Uterus (tissue), 4 donors: ENCODE results near the gene RASA3. TPM values are rescaled to one million over a fixed set of nuclear protein-coding genes. Genes with fewer than 3 reads are reported as not detected.

ENCODE experiments used
- DNase-seq, 2 donors: peaks; one replicate each; pipeline ENCODE4 v3.0.0-alpha.2; 2019 to 2020
- H3K27ac ChIP-seq, 2 donors: fragments of 200-600 bp; sonication (generic); 1 replicate in 1 of 2; 2 replicates in 1 of 2; pipeline ENCODE4 v1.5.1; 2016 to 2018
- H3K27me3 ChIP-seq, 2 donors: fragments of 200-600 bp; sonication (generic); one replicate each; pipeline ENCODE4 v1.5.1; 2018 to 2019; ENCODE audit warnings: control low read depth in 1 of 2
- H3K36me3 ChIP-seq, 2 donors: fragments of 200-600 bp; sonication (generic); one replicate each; pipeline ENCODE4 v1.5.1; 2019; ENCODE audit warnings: control low read depth in 1 of 2
- H3K4me1 ChIP-seq, 2 donors: fragments of 200-600 bp; sonication (generic); one replicate each; pipeline ENCODE4 v1.5.1; 2018 to 2019; ENCODE audit warnings: control low read depth in 1 of 2
- H3K4me3 ChIP-seq, 2 donors: fragments of 200-600 bp; sonication (generic); 1 replicate in 1 of 2; 2 replicates in 1 of 2; pipeline ENCODE4 v1.5.1; 2018 to 2019; ENCODE audit warnings: mild to moderate bottlenecking in 1 of 2
- H3K9me3 ChIP-seq, 2 donors: fragments of 200-600 bp; sonication (generic); one replicate each; pipeline ENCODE4 v1.5.1; 2019; ENCODE audit warnings: control low read depth in 1 of 2
- POLR2A ChIP-seq, 2 donors: fragments of 450-650 bp; IDR thresholded peaks; one replicate each; pipeline ENCODE4 v1.6.1; 2016; ENCODE audit warnings: antibody characterized with exemption in 2 of 2, mild to moderate bottlenecking in 1 of 2, moderate library complexity in 1 of 2
- intact Hi-C: fragments of 100-400 bp; cut with DNase I; formaldehyde crosslinking; loops from one replicate; pipeline ENCODE4 v1.15.1; 2023; ENCODE audit warnings: low total_unique reads
- total RNA-seq, 4 donors: library from RNA; depleted of rRNA in 3 of 4; stranded (reverse); fragments of >200 nt in 3 of 4; gene quantifications; one replicate each; pipeline versions ENCODE4 v1.1.0 to v1.2.4, GENCODE V29; 2014 to 2023
- TF ChIP-seq, protein P1 (sequence below), 4 experiments: fragments of 200-600 bp in 2 of 4; fragments of 450-650 bp in 2 of 4; sonication (generic) in 2 of 4; IDR thresholded peaks; one replicate each; pipeline ENCODE4 v1.5.1; 2016 to 2019; ENCODE audit warnings: antibody characterized with exemption in 4 of 4, mild to moderate bottlenecking in 2 of 4, moderate library complexity in 1 of 4
- donor health status: DM: yes; HTN: yes; CAD: no.

Gene RASA3
- total RNA-seq, 4 donors from 2014 or later, result 8.5 to 31.6 (median 17.2) TPM

DNA sequence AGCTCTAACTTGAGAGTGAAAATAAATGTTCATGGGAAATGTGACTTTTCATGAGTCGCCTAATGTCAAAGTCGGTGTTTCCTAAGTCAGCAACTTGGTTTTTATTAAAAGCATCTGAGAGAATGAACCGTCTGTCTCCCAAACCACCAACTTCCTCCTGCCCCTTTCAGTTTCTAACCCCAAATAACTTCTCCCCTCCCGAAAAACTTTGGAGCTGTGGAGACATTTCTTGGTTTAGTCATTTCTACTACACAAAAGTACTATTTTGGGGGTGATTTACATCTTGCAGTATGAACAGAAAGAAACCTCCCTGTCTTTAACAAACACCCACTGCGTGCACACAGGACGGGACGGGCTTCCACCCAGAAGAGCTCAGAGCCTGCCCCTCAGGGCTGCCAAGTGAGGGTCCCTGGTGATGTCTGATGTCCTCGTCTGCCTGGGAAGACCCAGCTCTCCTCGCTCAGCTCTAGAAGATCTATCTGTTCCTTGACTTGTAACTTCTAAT lies 65.0 kb downstream of the RASA3 start:
- H3K4me3 ChIP-seq, result no peak overlapping the region
- no peak for DNase-seq
- intact Hi-C loops, result loop anchor here (5.0 kb wide), 1 partner anchor 50 kb away; no protein-coding TSS in a partner anchor
- peaks cover 17 to 28% of the 10 kb centered on the region in 2 donors for H3K4me1 ChIP-seq
- no peaks in the 10 kb centered on the region for H3K36me3 ChIP-seq
- peak overlapping the region; percentile 96 to 98 for H3K27ac ChIP-seq
- no peaks in the 10 kb centered on the region for H3K9me3 ChIP-seq
- no peak for TF ChIP-seq POLR2A (IDR thresholded peaks at IDR 0.05)
- TF ChIP-seq, protein P1, sequence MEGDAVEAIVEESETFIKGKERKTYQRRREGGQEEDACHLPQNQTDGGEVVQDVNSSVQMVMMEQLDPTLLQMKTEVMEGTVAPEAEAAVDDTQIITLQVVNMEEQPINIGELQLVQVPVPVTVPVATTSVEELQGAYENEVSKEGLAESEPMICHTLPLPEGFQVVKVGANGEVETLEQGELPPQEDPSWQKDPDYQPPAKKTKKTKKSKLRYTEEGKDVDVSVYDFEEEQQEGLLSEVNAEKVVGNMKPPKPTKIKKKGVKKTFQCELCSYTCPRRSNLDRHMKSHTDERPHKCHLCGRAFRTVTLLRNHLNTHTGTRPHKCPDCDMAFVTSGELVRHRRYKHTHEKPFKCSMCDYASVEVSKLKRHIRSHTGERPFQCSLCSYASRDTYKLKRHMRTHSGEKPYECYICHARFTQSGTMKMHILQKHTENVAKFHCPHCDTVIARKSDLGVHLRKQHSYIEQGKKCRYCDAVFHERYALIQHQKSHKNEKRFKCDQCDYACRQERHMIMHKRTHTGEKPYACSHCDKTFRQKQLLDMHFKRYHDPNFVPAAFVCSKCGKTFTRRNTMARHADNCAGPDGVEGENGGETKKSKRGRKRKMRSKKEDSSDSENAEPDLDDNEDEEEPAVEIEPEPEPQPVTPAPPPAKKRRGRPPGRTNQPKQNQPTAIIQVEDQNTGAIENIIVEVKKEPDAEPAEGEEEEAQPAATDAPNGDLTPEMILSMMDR (IDR thresholded peaks at IDR 0.05), result no peak
- H3K27me3 ChIP-seq, result no peaks in the 10 kb centered on the region

DNA sequence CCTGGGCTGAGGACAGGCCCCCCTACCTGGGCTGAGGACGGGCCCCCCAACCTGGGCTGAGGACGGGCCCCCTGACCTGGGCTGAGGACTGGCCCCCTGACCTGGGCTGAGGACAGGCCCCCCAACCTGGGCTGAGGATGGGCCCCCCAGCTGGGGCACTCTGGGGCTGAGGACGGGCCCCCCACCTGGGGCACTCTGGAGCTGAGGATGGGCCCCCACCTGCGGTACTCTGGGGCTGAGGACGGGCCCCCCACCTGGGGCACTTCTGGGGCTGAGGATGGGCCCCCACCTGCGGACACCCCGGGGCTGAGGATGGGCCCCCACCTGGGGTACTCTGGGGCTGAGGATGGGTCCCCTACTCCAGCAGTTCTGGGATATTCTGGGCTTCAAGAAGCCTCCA lies 65.5 kb downstream of the RASA3 start:
- no peak for DNase-seq
- Histone ChIP-seq H3K27ac (peak overlapping the region; percentile 96 to 98), H3K36me3 (no peaks in the 10 kb centered on the region), H3K4me3 (no peak overlapping the region), H3K4me1 (peaks cover 17 to 28% of the 10 kb centered on the region in 2 donors), H3K27me3 (no peaks in the 10 kb centered on the region), H3K9me3 (no peaks in the 10 kb centered on the region)
- TF ChIP-seq POLR2A (IDR thresholded peaks at IDR 0.05), result no peak
- TF ChIP-seq, protein P1 (IDR thresholded peaks at IDR 0.05), result no peak
- intact Hi-C loops, result loop anchor here (5.0 kb wide), 1 partner anchor 50 kb away; no protein-coding TSS in a partner anchor

DNA sequence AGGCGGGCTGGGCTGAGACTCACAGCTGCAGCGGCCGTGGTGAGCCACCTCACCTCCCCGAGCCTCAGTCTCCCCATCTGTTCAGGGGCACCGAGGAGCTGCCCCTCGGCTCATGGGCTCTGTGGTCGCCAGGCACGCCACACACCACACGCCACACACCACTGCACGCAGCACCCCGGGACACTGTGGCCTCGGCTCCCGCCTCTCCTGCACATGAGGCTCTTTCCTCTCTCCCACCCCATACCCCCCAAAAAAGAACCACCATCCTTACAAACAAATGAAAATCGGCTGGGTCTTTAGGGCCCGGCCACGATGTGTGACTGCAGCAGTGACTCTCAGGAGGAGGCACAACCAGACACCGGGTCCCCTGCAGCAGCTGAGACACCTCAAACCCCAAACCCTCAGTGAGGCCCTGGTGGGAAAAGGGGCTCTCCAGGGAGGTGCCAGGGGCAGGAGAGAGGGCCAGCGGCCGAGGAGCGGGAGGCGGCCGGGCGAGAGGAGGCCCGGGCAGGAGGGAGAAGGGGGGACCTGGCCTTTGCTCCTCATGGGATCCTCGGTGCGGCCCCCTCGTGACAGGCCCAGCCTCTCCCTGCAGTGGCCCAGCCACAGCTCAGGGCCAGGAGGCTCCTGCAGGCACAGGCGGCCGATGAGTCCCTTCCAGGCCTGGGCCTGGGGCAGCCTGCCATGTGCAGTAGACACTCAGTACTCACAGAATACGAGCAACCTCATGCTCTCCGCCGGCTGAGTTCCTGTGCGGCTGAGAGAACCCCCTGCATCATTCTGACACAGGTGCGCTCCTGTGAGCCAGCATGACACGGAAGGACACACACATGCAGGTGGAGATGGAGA lies 66.3 kb downstream of the RASA3 start:
- no peak for DNase-seq
- Histone ChIP-seq H3K27ac (peak overlapping the region; percentile 96 to 98), H3K9me3 (no peaks in the 10 kb centered on the region), H3K4me3 (no peak overlapping the region), H3K36me3 (no peaks in the 10 kb centered on the region), H3K27me3 (no peaks in the 10 kb centered on the region), H3K4me1 (peaks cover 17 to 28% of the 10 kb centered on the region in 2 donors)
- intact Hi-C loops, result loop anchor here (5.0 kb wide), 1 partner anchor 51 kb away; no protein-coding TSS in a partner anchor
- no peak for TF ChIP-seq POLR2A (IDR thresholded peaks at IDR 0.05)
- TF ChIP-seq, protein P1 (IDR thresholded peaks at IDR 0.05), result no peak

DNA sequence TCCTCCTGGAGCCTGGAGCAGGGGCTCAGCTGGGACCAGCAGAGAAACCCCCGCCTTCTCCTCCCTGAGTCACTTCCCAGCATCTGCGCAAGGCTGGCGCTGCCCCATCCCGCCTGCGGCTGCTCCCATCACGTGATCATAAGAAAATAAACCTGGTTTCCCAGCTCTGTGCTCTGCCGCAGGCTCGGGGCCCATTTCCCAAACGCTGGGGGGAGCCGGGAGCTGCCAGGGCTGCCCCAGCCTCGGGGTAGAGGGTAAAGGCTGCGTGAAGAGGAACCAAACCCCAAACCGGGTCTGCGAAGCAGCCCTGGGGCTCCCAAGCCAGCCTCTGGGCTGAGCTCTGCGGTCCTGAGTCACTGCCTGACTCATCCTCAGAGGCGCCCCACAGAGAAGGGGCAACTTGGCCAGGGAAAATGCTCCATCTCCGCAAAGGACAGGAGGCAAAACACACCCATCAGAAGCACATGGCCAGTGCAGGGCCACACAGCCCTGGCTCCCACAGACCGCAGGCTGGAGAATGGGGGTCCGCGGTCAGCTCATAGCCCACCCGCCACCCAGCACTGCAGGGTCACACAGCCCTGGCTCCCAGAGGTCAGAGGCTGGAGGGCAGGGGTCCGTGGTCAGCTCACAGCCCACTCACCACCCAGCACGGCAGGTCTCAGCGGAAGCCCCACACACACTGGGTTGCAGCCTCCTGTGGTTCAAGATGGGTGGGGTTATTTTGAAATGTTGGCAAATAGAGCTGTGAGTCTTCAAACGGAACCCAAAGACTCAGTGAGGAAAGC lies 67.1 kb downstream of the RASA3 start:
- Histone ChIP-seq H3K27ac (peak overlapping the region; percentile 96 to 98), H3K36me3 (no peaks in the 10 kb centered on the region), H3K27me3 (no peaks in the 10 kb centered on the region), H3K9me3 (no peaks in the 10 kb centered on the region), H3K4me3 (peak overlapping the region; percentile 35), H3K4me1 (peaks cover 17 to 28% of the 10 kb centered on the region in 2 donors)
- DNase-seq, result peak; percentile 90 to 92
- TF ChIP-seq, protein P1 (IDR thresholded peaks at IDR 0.05), result peak in 1 of 4 experiments; percentile 5
- peak; percentile 31 to 49 for TF ChIP-seq POLR2A (IDR thresholded peaks at IDR 0.05)
- intact Hi-C loops, result loop anchor here (5.0 kb wide), 1 partner anchor 52 kb away; no protein-coding TSS in a partner anchor
